ENCODE measurements around the gene PEX3. TPM values are rescaled to one million over a fixed set of nuclear protein-coding genes. Genes with fewer than 3 reads are reported as not detected.
A peak's percentile ranks its signal among the peaks of the same experiment; 100 is the strongest.

PEX3 gene, protein sequence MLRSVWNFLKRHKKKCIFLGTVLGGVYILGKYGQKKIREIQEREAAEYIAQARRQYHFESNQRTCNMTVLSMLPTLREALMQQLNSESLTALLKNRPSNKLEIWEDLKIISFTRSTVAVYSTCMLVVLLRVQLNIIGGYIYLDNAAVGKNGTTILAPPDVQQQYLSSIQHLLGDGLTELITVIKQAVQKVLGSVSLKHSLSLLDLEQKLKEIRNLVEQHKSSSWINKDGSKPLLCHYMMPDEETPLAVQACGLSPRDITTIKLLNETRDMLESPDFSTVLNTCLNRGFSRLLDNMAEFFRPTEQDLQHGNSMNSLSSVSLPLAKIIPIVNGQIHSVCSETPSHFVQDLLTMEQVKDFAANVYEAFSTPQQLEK
- 17.5 and 23.8 TPM in 2 replicates for total RNA-seq (2014; rRNA removed)
- percentile 60 among the genes with signal in this experiment for Bru-seq, nascent RNA
- percentile 55 among the genes with signal in this experiment for BruChase-seq, experiment 1, labeled RNA remaining after a 6-hour chase
- BruChase-seq, experiment 2, labeled RNA remaining after a 2-hour chase, result percentile 63 among the genes with signal in this experiment
- long read RNA-seq, transcript PEX3-201 (12 exons, 1,969 nt), result major isoform, 31 of 40 reads
- long read RNA-seq, partial matches to known transcripts, result 8 of 40 reads
- long read RNA-seq, other reads (novel, unspliced or antisense), result 1 of 40 reads

DNA sequence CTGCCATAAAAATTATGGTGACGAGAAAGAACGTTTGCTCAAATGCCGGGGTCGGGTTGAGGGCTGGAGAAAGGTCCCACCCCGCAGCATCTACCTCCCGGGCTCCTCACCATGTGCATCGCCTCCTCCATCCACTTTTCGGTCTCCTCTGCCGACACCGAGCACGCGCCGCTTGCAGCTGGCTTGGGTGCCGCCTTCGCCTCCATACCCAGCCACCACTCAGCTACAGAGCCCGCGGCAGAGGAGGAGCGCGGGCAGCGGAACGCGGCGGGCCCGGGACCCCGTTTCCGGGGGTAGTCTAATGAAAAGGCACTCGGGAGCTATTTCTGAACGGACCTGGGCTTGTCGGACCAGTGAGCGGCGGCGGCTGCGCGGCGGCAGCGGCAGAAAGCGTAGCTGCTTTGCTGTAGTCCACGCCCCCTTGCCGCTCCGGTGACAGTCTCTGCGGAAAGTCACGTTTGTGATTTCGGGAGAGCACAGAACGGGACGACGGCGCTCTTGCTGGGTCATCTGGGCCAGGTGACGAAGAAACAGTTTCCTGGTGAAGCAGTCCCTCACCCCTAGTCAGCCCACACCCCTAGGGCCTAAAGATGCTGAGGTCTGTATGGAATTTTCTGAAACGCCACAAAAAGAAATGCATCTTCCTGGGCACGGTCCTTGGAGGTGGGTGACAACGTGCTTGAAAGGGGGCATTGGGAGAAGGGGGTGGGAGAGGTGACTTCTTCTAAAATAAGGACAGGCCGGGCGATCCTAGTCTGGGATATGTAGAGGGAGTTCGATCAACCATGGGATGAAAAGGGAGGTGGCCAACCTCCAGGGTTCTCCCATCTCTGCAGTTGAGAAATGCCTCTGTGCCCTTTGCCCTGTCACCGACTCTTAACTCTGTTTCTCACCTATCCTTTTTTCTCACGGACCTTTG, at the start of gene PEX3, which contains the start of gene ADAT2:
PEX3 (plus strand) TSS at position 353 of the 919 bp plus-strand sequence; CDS start at position 591, 238 bp downstream.
ADAT2 (minus strand) TSS at position 243 of the 919 bp plus-strand sequence; CDS start at position 206, 37 bp downstream.
- Histone ChIP-seq H3F3A (ENCODE audit: low read length, unreplicated experiment) (no peaks in the 10 kb centered on the region), H3K27ac (ENCODE audit: low read length) (peak within 1 kb of the TSS; percentile 59), H3K4me1 (ENCODE audit: insufficient read depth, low read length) (peaks cover 10% of the 10 kb centered on the region), H3K4me3 (ENCODE audit: low read length) (peak within 1 kb of the TSS; percentile 89), H3K9me2 (replicated peaks; ENCODE audit: low read length) (no peaks in the 10 kb centered on the region), H2AFZ (ENCODE audit: low read length) (peak within 1 kb of the TSS; percentile 98), H3K9ac (ENCODE audit: low read length) (peak within 1 kb of the TSS; percentile 94), H4K20me1 (ENCODE audit: low read length) (no peaks in the 10 kb centered on the region), H3K27me3 (ENCODE audit: low read length) (no peaks in the 10 kb centered on the region), H3K36me3 (ENCODE audit: low read depth, low read length) (no peaks in the 10 kb centered on the region), H3K4me2 (ENCODE audit: low read length) (peak within 1 kb of the TSS; percentile 98), H3K9me3 (ENCODE audit: low read length) (no peaks in the 10 kb centered on the region), H3K79me2 (ENCODE audit: low read length) (peaks cover 57% of the 10 kb centered on the region)
- peak; percentile 88 for DNase-seq
- peak; percentile 97 for ATAC-seq
- TSS peak; percentile 68 for BruUV-seq (replicated peaks)
- ChIA-PET POLR2A (ENCODE audit: unreplicated experiment) (interaction anchor here (0.5 to 0.6 kb wide), 2 partner anchors 8 to 115 kb away, joined by 5 to 7 read pairs; no protein-coding TSS in a partner anchor), CTCF (interaction anchor here (0.5 kb wide), 1 partner anchor 146 kb away, joined by 3 read pairs; no protein-coding TSS in a partner anchor)
- no peak for TF ChIP-seq EZH2phosphoT487 (IDR thresholded peaks at IDR 0.05; ENCODE audit: borderline replicate concordance, low read length)
- TF ChIP-seq EZH2 (IDR thresholded peaks at IDR 0.05; ENCODE audit: low read length, unreplicated experiment), result no peak
- TF ChIP-seq, protein P1, sequence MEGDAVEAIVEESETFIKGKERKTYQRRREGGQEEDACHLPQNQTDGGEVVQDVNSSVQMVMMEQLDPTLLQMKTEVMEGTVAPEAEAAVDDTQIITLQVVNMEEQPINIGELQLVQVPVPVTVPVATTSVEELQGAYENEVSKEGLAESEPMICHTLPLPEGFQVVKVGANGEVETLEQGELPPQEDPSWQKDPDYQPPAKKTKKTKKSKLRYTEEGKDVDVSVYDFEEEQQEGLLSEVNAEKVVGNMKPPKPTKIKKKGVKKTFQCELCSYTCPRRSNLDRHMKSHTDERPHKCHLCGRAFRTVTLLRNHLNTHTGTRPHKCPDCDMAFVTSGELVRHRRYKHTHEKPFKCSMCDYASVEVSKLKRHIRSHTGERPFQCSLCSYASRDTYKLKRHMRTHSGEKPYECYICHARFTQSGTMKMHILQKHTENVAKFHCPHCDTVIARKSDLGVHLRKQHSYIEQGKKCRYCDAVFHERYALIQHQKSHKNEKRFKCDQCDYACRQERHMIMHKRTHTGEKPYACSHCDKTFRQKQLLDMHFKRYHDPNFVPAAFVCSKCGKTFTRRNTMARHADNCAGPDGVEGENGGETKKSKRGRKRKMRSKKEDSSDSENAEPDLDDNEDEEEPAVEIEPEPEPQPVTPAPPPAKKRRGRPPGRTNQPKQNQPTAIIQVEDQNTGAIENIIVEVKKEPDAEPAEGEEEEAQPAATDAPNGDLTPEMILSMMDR (conservative IDR thresholded peaks at IDR 0.05; ENCODE audit: low read depth, low read length), result no peak
- intact Hi-C loops (cut with micrococcal nuclease), result no loop called here

DNA sequence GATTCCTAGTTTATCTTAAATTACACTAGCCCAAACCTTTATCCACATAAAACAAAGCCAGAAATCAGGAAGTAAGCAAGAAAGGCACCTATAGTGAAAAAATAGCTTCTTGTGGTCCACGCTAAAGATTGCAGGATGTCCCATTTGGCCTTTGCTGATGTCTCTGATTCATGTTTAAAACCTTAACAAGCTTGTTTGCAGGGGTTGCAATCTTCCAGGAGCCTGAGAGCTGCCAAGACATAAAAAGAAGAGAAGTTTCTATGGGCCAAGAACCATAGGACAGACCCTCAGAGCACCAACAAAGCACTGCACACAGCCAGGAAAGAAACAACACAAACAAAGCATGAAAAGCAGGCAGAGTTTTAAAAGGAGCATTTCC, 49.5 kb upstream of the PEX3 start:
- no peak overlapping the region for H3K4me2 ChIP-seq (ENCODE audit: low read length)
- H3F3A ChIP-seq (ENCODE audit: low read length, unreplicated experiment), result no peaks in the 10 kb centered on the region
- peaks cover 54% of the 10 kb centered on the region for H3K4me1 ChIP-seq (ENCODE audit: insufficient read depth, low read length)
- no peak for TF ChIP-seq EZH2 (IDR thresholded peaks at IDR 0.05; ENCODE audit: low read length, unreplicated experiment)
- TF ChIP-seq EZH2phosphoT487 (IDR thresholded peaks at IDR 0.05; ENCODE audit: borderline replicate concordance, low read length), result no peak
- TF ChIP-seq, protein P1 (conservative IDR thresholded peaks at IDR 0.05; ENCODE audit: low read depth, low read length), result no peak
- 0 out of 2 replicates have a peak overlapping the region, but pooled peaks have one; percentile 9 for H2AFZ ChIP-seq (ENCODE audit: low read length)
- H3K79me2 ChIP-seq (ENCODE audit: low read length), result no peaks in the 10 kb centered on the region
- H3K9ac ChIP-seq (ENCODE audit: low read length), result no peak overlapping the region
- H3K27ac ChIP-seq (ENCODE audit: low read length), result peak overlapping the region; percentile 44
- no peaks in the 10 kb centered on the region for H3K9me3 ChIP-seq (ENCODE audit: low read length)
- intact Hi-C loops (cut with micrococcal nuclease), result no loop called here
- POLR2A ChIA-PET (ENCODE audit: unreplicated experiment), result interaction anchor here (0.6 kb wide), 1 partner anchor 91 kb away, joined by 4 read pairs; no protein-coding TSS in a partner anchor
- no peaks in the 10 kb centered on the region for H3K36me3 ChIP-seq (ENCODE audit: low read depth, low read length)
- ATAC-seq (no peak), DNase-seq (no peak)
- H3K4me3 ChIP-seq (ENCODE audit: low read length), result no peak overlapping the region
- H4K20me1 ChIP-seq (ENCODE audit: low read length), result no peaks in the 10 kb centered on the region
- H3K9me2 ChIP-seq (replicated peaks; ENCODE audit: low read length), result no peaks in the 10 kb centered on the region
- BruUV-seq (replicated peaks), result no TSS peak
- CTCF ChIA-PET, result no interaction called here
- no peaks in the 10 kb centered on the region for H3K27me3 ChIP-seq (ENCODE audit: low read length)
